ENCODE results near the gene FHL1.

FHL1 gene

DNA sequence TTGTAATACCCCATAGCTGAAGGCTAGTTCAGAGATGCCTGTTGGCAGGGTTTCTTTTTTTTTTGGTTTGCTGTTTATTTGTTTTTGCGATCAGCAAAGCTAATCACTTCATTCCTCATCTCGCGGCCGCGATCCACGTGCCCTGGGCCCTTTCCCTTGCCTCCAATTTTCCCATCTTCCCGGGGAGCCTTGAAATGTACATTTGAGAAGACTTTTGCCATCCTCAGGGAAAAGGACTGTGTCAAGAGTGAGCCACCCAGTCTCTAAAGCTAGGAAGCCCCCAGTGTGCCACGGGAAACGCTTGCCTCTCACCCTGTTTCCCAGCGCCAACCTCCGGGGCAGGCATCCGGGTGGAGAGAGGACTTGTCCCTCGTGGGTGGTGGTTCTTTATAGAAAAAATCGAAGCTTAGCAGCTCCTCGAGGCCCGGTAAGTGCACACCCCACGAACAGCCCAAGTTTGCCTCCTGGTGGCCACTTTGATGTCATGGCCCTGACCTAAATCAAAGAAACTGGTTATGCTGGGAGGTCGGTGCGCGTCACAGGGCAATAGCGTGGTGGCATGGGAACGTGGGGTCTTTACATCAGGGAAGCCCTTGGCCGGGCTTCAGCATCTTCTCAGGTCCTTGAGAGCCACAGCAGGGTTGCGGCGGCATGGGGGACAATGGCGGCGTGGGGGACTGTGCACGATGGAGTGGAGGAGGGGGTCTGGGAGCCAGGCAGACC lies 61.8 kb downstream of the FHL1 start:
- no peak overlapping the region for H2BK5ac ChIP-seq (ENCODE audit: low read depth, low read length, poor library complexity)
- no peak overlapping the region for H3K4me2 ChIP-seq (ENCODE audit: low read length)
- H3K4me1 ChIP-seq (ENCODE audit: control insufficient read depth in 1 of 2, insufficient read depth in 2 of 2, low read length in 2 of 2) = peaks cover 1 to 2% of the 10 kb centered on the region in 2 experiments
- H4K8ac ChIP-seq (ENCODE audit: low read depth, low read length) = no peak overlapping the region
- no CpG with 5 or more reads among the region's 28 CpGs for WGBS (ENCODE audit: extremely low coverage, insufficient coverage, insufficient read length)
- H3K27me3 ChIP-seq (ENCODE audit: insufficient read depth, low read length) = no peaks in the 10 kb centered on the region
- H2AFZ ChIP-seq (ENCODE audit: insufficient read depth, low read length, poor library complexity) = no peak overlapping the region
- H3K18ac ChIP-seq (ENCODE audit: low read length) = no peak overlapping the region
- no peak overlapping the region for H3K27ac ChIP-seq (ENCODE audit: low read depth, low read length)
- H3K9me3 ChIP-seq (ENCODE audit: insufficient read depth, low read depth, low read length) = no peaks in the 10 kb centered on the region
- H3K14ac ChIP-seq (ENCODE audit: low read length) = no peak overlapping the region
- no peaks in the 10 kb centered on the region for H3K36me3 ChIP-seq (ENCODE audit: control insufficient read depth in 1 of 2, insufficient read depth in 2 of 2, low read length in 2 of 2)
- no peaks in the 10 kb centered on the region for H3K79me1 ChIP-seq (ENCODE audit: low read length)
- DNase-seq = peak; percentile 43 to 65
- no peak overlapping the region for H3K4me3 ChIP-seq (ENCODE audit: low read depth, low read length)
- H3K9ac ChIP-seq (ENCODE audit: low read length) = no peak overlapping the region
- H3K23ac ChIP-seq (ENCODE audit: low read length) = no peak overlapping the region
- H2AK5ac ChIP-seq (ENCODE audit: low read length) = no peak overlapping the region
- H4K12ac ChIP-seq (ENCODE audit: low read depth, low read length) = no peak overlapping the region
- H2BK12ac ChIP-seq (ENCODE audit: low read length) = no peak overlapping the region
- no peak overlapping the region for H3K4ac ChIP-seq (ENCODE audit: low read depth, low read length)
- no peak overlapping the region for H4K91ac ChIP-seq (ENCODE audit: low read depth, low read length)
- no peaks in the 10 kb centered on the region for H3K79me2 ChIP-seq (ENCODE audit: control insufficient read depth, insufficient read depth, low read length, poor library complexity)
- H2BK120ac ChIP-seq (ENCODE audit: insufficient read depth, low read length, poor library complexity) = no peak overlapping the region

- no peaks in the 10 kb centered on the region for H3K79me1 ChIP-seq (ENCODE audit: low read length)
- H4K91ac ChIP-seq (ENCODE audit: low read depth, low read length) = no peak overlapping the region
- H2BK5ac ChIP-seq (ENCODE audit: low read depth, low read length, poor library complexity) = no peak overlapping the region
- H3K4ac ChIP-seq (ENCODE audit: low read depth, low read length) = no peak overlapping the region
- H3K4me3 ChIP-seq (ENCODE audit: low read depth, low read length) = no peak overlapping the region
- no peaks in the 10 kb centered on the region for H3K36me3 ChIP-seq (ENCODE audit: control insufficient read depth in 1 of 2, insufficient read depth in 2 of 2, low read length in 2 of 2)
- H4K8ac ChIP-seq (ENCODE audit: low read depth, low read length) = no peak overlapping the region
- no peak overlapping the region for H2BK120ac ChIP-seq (ENCODE audit: insufficient read depth, low read length, poor library complexity)
- no peak for DNase-seq
- H3K9ac ChIP-seq (ENCODE audit: low read length) = no peak overlapping the region
- no peak overlapping the region for H3K18ac ChIP-seq (ENCODE audit: low read length)
- H2AK5ac ChIP-seq (ENCODE audit: low read length) = no peak overlapping the region
- no peak overlapping the region for H3K14ac ChIP-seq (ENCODE audit: low read length)
- H3K79me2 ChIP-seq (ENCODE audit: control insufficient read depth, insufficient read depth, low read length, poor library complexity) = no peaks in the 10 kb centered on the region
- H2AFZ ChIP-seq (ENCODE audit: insufficient read depth, low read length, poor library complexity) = no peak overlapping the region
- no peak overlapping the region for H3K4me2 ChIP-seq (ENCODE audit: low read length)
- no peak overlapping the region for H2BK12ac ChIP-seq (ENCODE audit: low read length)
- no peaks in the 10 kb centered on the region for H3K27me3 ChIP-seq (ENCODE audit: insufficient read depth, low read length)
- no peak overlapping the region for H3K27ac ChIP-seq (ENCODE audit: low read depth, low read length)
- WGBS (ENCODE audit: extremely low coverage, insufficient coverage, insufficient read length) = no CpG with 5 or more reads among the region's 9 CpGs
- no peaks in the 10 kb centered on the region for H3K9me3 ChIP-seq (ENCODE audit: insufficient read depth, low read depth, low read length)
- no peak overlapping the region for H3K23ac ChIP-seq (ENCODE audit: low read length)
- no peak overlapping the region for H4K12ac ChIP-seq (ENCODE audit: low read depth, low read length)
- H3K4me1 ChIP-seq (ENCODE audit: control insufficient read depth in 1 of 2, insufficient read depth in 2 of 2, low read length in 2 of 2) = peaks cover 3 to 4% of the 10 kb centered on the region in 2 experiments
Measured at GRCh38 chrX:136209751-136210150, 62.4 kb downstream of the FHL1 start.

GRCh38 chrX:136210243-136210642 lies 62.9 kb downstream of the FHL1 start:
- WGBS (ENCODE audit: extremely low coverage, insufficient coverage, insufficient read length) = no CpG with 5 or more reads among the region's 7 CpGs
- Histone ChIP-seq H3K27me3 (ENCODE audit: insufficient read depth, low read length) (no peaks in the 10 kb centered on the region), H4K8ac (ENCODE audit: low read depth, low read length) (no peak overlapping the region), H2AK5ac (ENCODE audit: low read length) (no peak overlapping the region), H3K14ac (ENCODE audit: low read length) (no peak overlapping the region), H3K9me3 (ENCODE audit: insufficient read depth, low read depth, low read length) (no peaks in the 10 kb centered on the region), H3K79me2 (ENCODE audit: control insufficient read depth, insufficient read depth, low read length, poor library complexity) (no peaks in the 10 kb centered on the region), H3K4me2 (ENCODE audit: low read length) (no peak overlapping the region), H4K91ac (ENCODE audit: low read depth, low read length) (no peak overlapping the region), H2AFZ (ENCODE audit: insufficient read depth, low read length, poor library complexity) (no peak overlapping the region), H3K4me3 (ENCODE audit: low read depth, low read length) (no peak overlapping the region), H2BK120ac (ENCODE audit: insufficient read depth, low read length, poor library complexity) (no peak overlapping the region), H4K12ac (ENCODE audit: low read depth, low read length) (no peak overlapping the region), H3K36me3 (ENCODE audit: control insufficient read depth in 1 of 2, insufficient read depth in 2 of 2, low read length in 2 of 2) (no peaks in the 10 kb centered on the region), H3K18ac (ENCODE audit: low read length) (no peak overlapping the region), H3K79me1 (ENCODE audit: low read length) (no peaks in the 10 kb centered on the region), H2BK12ac (ENCODE audit: low read length) (no peak overlapping the region), H3K4ac (ENCODE audit: low read depth, low read length) (no peak overlapping the region), H3K23ac (ENCODE audit: low read length) (no peak overlapping the region), H3K4me1 (ENCODE audit: control insufficient read depth in 1 of 2, insufficient read depth in 2 of 2, low read length in 2 of 2) (peaks cover 6 to 8% of the 10 kb centered on the region in 2 experiments), H3K9ac (ENCODE audit: low read length) (no peak overlapping the region), H2BK5ac (ENCODE audit: low read depth, low read length, poor library complexity) (no peak overlapping the region), H3K27ac (ENCODE audit: low read depth, low read length) (no peak overlapping the region)
- DNase-seq = no peak

DNA sequence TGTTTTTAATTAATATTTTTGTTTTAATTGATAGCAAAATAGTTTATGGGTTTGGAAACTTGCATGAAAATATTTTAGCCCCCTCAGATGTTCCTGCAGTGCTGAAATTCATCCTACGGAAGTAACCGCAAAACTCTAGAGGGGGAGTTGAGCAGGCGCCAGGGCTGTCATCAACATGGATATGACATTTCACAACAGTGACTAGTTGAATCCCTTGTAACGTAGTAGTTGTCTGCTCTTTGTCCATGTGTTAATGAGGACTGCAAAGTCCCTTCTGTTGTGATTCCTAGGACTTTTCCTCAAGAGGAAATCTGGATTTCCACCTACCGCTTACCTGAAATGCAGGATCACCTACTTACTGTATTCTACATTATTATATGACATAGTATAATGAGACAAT lies 63.5 kb downstream of the FHL1 start:
- H3K14ac ChIP-seq (ENCODE audit: low read length) = no peak overlapping the region
- no peak overlapping the region for H4K91ac ChIP-seq (ENCODE audit: low read depth, low read length)
- no peak overlapping the region for H3K4ac ChIP-seq (ENCODE audit: low read depth, low read length)
- H3K79me1 ChIP-seq (ENCODE audit: low read length) = no peaks in the 10 kb centered on the region
- no peak overlapping the region for H2BK120ac ChIP-seq (ENCODE audit: insufficient read depth, low read length, poor library complexity)
- H2AK5ac ChIP-seq (ENCODE audit: low read length) = no peak overlapping the region
- H2AFZ ChIP-seq (ENCODE audit: insufficient read depth, low read length, poor library complexity) = no peak overlapping the region
- H2BK12ac ChIP-seq (ENCODE audit: low read length) = no peak overlapping the region
- no peak overlapping the region for H3K18ac ChIP-seq (ENCODE audit: low read length)
- H3K4me2 ChIP-seq (ENCODE audit: low read length) = no peak overlapping the region
- peaks cover 6 to 8% of the 10 kb centered on the region in 2 experiments for H3K4me1 ChIP-seq (ENCODE audit: control insufficient read depth in 1 of 2, insufficient read depth in 2 of 2, low read length in 2 of 2)
- DNase-seq = no peak
- WGBS (ENCODE audit: extremely low coverage, insufficient coverage, insufficient read length) = no CpG with 5 or more reads among the region's 5 CpGs
- no peaks in the 10 kb centered on the region for H3K9me3 ChIP-seq (ENCODE audit: insufficient read depth, low read depth, low read length)
- no peak overlapping the region for H3K4me3 ChIP-seq (ENCODE audit: low read depth, low read length)
- H4K12ac ChIP-seq (ENCODE audit: low read depth, low read length) = no peak overlapping the region
- no peaks in the 10 kb centered on the region for H3K79me2 ChIP-seq (ENCODE audit: control insufficient read depth, insufficient read depth, low read length, poor library complexity)
- H3K36me3 ChIP-seq (ENCODE audit: control insufficient read depth in 1 of 2, insufficient read depth in 2 of 2, low read length in 2 of 2) = no peaks in the 10 kb centered on the region
- H3K9ac ChIP-seq (ENCODE audit: low read length) = no peak overlapping the region
- no peaks in the 10 kb centered on the region for H3K27me3 ChIP-seq (ENCODE audit: insufficient read depth, low read length)
- H3K27ac ChIP-seq (ENCODE audit: low read depth, low read length) = no peak overlapping the region
- H4K8ac ChIP-seq (ENCODE audit: low read depth, low read length) = no peak overlapping the region
- no peak overlapping the region for H3K23ac ChIP-seq (ENCODE audit: low read length)
- H2BK5ac ChIP-seq (ENCODE audit: low read depth, low read length, poor library complexity) = no peak overlapping the region

Measured in trophoblast cell (in vitro differentiated cells and primary cell).